Activated T-cell treated with anti-CD3 and anti-CD28 coated beads, Interleukin-2, amount 50 U/mL, for 4 hours (primary cell): ENCODE results near the gene PLA2G5. TPM values are rescaled to one million over a fixed set of nuclear protein-coding genes. Genes with fewer than 3 reads are reported as not detected.
"Not testable (repeated sequence)": the region's sequence is repeated elsewhere in the genome, so short reads cannot be mapped to it uniquely, and the experiment has no call there.

Source experiments
- ATAC-seq, 2 donors: fragments of 200-7000 bp; cut with Tn5 transposase; one replicate each; pipeline ENCODE4 v1.10.0; 2021
- DNase-seq: peaks from one replicate; pipeline ENCODE4 v3.0.0-alpha.2; 2020
- H3K27me3 Mint-ChIP-seq: one replicate; pipeline ENCODE4 v1.8.0; 2021; ENCODE audit warnings: low read depth, mixed read lengths
- H3K36me3 Mint-ChIP-seq: one replicate; pipeline ENCODE4 v1.8.0; 2022; ENCODE audit warnings: mixed read lengths; ENCODE audit not compliant: insufficient read depth
- H3K4me1 Mint-ChIP-seq: one replicate; pipeline ENCODE4 v1.8.0; 2021; ENCODE audit warnings: low read depth, mixed read lengths
- H3K4me3 Mint-ChIP-seq: one replicate; pipeline ENCODE4 v1.8.0; 2021; ENCODE audit warnings: mild to moderate bottlenecking, moderate library complexity, mixed read lengths
- H3K9me3 Mint-ChIP-seq: one replicate; pipeline ENCODE4 v1.8.0; 2021; ENCODE audit warnings: mixed read lengths
- total RNA-seq, 3 donors: library from RNA; stranded (reverse); gene quantifications; one replicate each; pipeline ENCODE4 v1.2.1, GENCODE V29; 2021

The PLA2G5 gene
- total RNA-seq, 3 donors from 2014 or later: not detected

- peaks cover 23% of the 10 kb centered on the region for H3K9me3 Mint-ChIP-seq
- no peaks in the 10 kb centered on the region for H3K4me1 Mint-ChIP-seq
- H3K36me3 Mint-ChIP-seq: no peaks in the 10 kb centered on the region
- ATAC-seq: no peak
- H3K27me3 Mint-ChIP-seq: peaks cover 6% of the 10 kb centered on the region
- DNase-seq: no peak
- H3K4me3 Mint-ChIP-seq: no peak overlapping the region
These were observed 18.7 kb upstream of the PLA2G5 start for GRCh38 chr1:20051218-20051829.

- DNase-seq (no peak), ATAC-seq (no peak)
- peaks cover 6% of the 10 kb centered on the region for H3K27me3 Mint-ChIP-seq
- no peaks in the 10 kb centered on the region for H3K36me3 Mint-ChIP-seq
- H3K9me3 Mint-ChIP-seq: peaks cover 23% of the 10 kb centered on the region
- no peaks in the 10 kb centered on the region for H3K4me1 Mint-ChIP-seq
- H3K4me3 Mint-ChIP-seq: no peak overlapping the region
These were observed 17.6 kb upstream of the PLA2G5 start for GRCh38 chr1:20052386-20052785.

- peaks cover under 1% of the 10 kb centered on the region for H3K9me3 Mint-ChIP-seq
- H3K27me3 Mint-ChIP-seq: peaks cover 6% of the 10 kb centered on the region
- no peak for ATAC-seq
- H3K36me3 Mint-ChIP-seq: no peaks in the 10 kb centered on the region
- H3K4me3 Mint-ChIP-seq: no peak overlapping the region
- no peak for DNase-seq
- H3K4me1 Mint-ChIP-seq: peaks cover 30% of the 10 kb centered on the region
These were observed 12.0 kb upstream of the PLA2G5 start for GRCh38 chr1:20057886-20058420.

GRCh38 chr1:20058531-20058930 is 11.5 kb upstream of the PLA2G5 start:
- Mint-ChIP-seq H3K9me3 (no peaks in the 10 kb centered on the region), H3K4me1 (peaks cover 30% of the 10 kb centered on the region), H3K27me3 (peaks cover 6% of the 10 kb centered on the region), H3K36me3 (no peaks in the 10 kb centered on the region), H3K4me3 (no peak overlapping the region)
- ATAC-seq (peak; percentile 99), DNase-seq (no peak)

- Mint-ChIP-seq H3K4me1 (peaks cover 30% of the 10 kb centered on the region), H3K9me3 (no peaks in the 10 kb centered on the region), H3K36me3 (no peaks in the 10 kb centered on the region), H3K4me3 (no peak overlapping the region), H3K27me3 (peaks cover 6% of the 10 kb centered on the region)
- DNase-seq (no peak), ATAC-seq (no peak)
These were observed 10.1 kb upstream of the PLA2G5 start for GRCh38 chr1:20059847-20060246.

DNA sequence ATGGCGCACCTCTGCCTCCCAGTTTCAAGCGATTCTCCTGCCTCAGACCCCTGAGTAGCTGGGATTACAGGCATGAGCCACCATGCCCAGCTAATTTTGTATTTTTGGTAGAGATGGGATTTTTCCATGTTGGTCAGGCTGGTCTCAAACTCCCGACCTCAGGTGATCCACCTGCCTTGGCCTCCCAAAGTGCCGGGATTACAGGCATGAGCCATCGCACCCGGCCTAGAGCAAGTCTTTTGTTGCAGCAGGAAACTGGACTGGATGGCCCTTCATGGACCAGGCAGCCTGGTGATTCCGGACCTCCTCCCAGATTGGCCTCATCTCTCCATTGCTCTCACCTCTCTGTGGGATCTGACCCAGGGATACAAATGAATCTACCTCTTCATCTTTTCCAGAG is 9.2 kb upstream of the PLA2G5 start:
- ATAC-seq, H3K4me3 Mint-ChIP-seq, H3K36me3 Mint-ChIP-seq, DNase-seq, H3K9me3 Mint-ChIP-seq, H3K27me3 Mint-ChIP-seq: not testable (repeated sequence)
- peaks cover 30% of the 10 kb centered on the region for H3K4me1 Mint-ChIP-seq

DNA sequence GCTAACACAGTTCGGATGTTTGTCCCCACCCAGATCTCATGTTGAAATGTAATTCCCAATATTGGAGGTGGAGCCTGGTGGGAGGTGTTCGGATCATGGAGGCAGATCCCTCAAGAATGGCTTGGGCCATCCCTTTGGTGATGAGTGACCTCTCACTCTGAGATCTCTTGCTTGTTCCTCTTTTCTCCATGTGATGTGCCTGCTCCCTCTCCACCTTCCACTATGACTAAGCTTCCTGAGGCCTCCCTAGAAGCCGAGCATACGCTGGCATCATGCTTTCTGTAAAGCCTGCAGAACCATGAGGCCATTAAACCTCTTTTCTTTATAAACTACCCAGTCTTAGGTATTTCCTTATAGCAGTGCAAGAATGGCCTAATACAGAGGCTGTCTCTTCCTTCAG is 8.1 kb upstream of the PLA2G5 start:
- peaks cover 30% of the 10 kb centered on the region for H3K4me1 Mint-ChIP-seq
- no peaks in the 10 kb centered on the region for H3K27me3 Mint-ChIP-seq
- ATAC-seq: no peak
- H3K36me3 Mint-ChIP-seq: no peaks in the 10 kb centered on the region
- no peak for DNase-seq
- no peaks in the 10 kb centered on the region for H3K9me3 Mint-ChIP-seq
- no peak overlapping the region for H3K4me3 Mint-ChIP-seq

DNA sequence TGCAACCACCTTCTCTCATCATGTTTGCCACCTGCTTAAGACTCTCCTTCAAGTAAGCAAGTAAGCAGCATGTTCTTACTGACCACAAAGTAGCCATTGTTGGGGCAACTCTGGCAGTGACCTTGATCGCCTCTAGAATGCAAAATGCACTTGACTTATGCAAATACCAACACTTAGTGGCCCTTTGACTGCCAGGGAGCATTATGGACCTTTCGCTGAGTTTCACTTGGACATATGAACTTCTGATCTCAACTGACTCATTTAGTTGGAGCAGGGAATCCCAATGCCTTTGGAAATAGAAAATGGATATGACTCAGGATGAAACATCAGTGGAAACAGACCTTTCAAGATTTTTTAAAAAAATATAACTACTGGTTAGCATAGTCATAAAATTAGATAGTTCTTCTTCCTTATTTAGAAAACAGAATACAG is 6.1 kb upstream of the PLA2G5 start:
- H3K9me3 Mint-ChIP-seq: no peaks in the 10 kb centered on the region
- peaks cover 18% of the 10 kb centered on the region for H3K4me1 Mint-ChIP-seq
- no peaks in the 10 kb centered on the region for H3K36me3 Mint-ChIP-seq
- H3K4me3 Mint-ChIP-seq: no peak overlapping the region
- DNase-seq (no peak), ATAC-seq (no peak)
- no peaks in the 10 kb centered on the region for H3K27me3 Mint-ChIP-seq

- no peaks in the 10 kb centered on the region for H3K27me3 Mint-ChIP-seq
- H3K4me3 Mint-ChIP-seq: no peak overlapping the region
- DNase-seq (no peak), ATAC-seq (no peak)
- peaks cover 1% of the 10 kb centered on the region for H3K4me1 Mint-ChIP-seq
- H3K36me3 Mint-ChIP-seq: no peaks in the 10 kb centered on the region
- H3K9me3 Mint-ChIP-seq: no peaks in the 10 kb centered on the region
These were observed 1.3 kb upstream of the PLA2G5 start for GRCh38 chr1:20068722-20069121.

DNA sequence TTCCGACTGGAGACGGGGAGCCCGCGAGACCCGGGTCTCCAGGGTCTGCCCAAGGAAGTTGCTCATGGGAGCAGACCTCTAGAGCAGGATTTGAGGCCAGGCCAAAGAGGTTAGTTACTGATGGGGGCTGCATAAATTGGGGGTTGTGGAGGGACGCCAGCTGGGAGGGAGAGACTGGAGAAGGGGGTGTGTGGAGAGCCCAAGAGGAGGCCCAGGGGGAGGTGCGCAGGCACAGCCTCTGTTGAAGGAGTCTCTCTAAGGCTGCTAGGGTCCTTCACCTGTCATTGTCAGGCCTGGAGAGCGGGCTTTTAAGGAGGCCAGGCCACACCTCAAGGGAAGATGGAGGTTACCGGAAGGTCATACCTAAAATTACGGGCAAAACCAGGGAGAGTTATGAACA is 363 bp downstream of the PLA2G5 start:
- H3K36me3 Mint-ChIP-seq: no peaks in the 10 kb centered on the region

DNA sequence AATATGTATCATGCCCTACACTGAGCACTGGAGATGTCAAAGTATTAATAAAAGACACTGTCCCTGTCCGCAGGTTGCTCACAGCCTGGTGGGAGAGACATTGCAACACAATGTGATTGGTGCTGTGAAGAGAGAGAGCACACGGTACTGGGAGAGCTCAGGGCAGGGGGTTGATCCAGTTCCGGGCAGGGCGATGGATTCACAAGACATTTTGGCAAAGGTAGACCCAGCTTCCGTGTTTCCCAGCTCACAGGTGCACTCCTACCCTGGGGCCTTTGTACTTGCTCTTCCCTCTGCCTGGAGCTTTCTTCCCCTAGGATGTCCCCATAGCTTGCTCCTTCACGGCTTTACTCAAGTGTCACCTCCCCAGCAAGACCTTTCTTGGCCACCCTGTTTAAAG is 1.4 kb downstream of the PLA2G5 start:
- ATAC-seq (no peak), DNase-seq (no peak)
- Mint-ChIP-seq H3K4me1 (peaks cover 1% of the 10 kb centered on the region), H3K4me3 (no peak overlapping the region), H3K36me3 (no peaks in the 10 kb centered on the region), H3K27me3 (no peaks in the 10 kb centered on the region), H3K9me3 (no peaks in the 10 kb centered on the region)

More for the DNA sequence above, 363 bp downstream of the PLA2G5 start:
- Mint-ChIP-seq H3K27me3 (no peaks in the 10 kb centered on the region), H3K4me3 (no peak overlapping the region), H3K4me1 (peaks cover 1% of the 10 kb centered on the region), H3K9me3 (no peaks in the 10 kb centered on the region)
- DNase-seq (no peak), ATAC-seq (no peak)

DNA sequence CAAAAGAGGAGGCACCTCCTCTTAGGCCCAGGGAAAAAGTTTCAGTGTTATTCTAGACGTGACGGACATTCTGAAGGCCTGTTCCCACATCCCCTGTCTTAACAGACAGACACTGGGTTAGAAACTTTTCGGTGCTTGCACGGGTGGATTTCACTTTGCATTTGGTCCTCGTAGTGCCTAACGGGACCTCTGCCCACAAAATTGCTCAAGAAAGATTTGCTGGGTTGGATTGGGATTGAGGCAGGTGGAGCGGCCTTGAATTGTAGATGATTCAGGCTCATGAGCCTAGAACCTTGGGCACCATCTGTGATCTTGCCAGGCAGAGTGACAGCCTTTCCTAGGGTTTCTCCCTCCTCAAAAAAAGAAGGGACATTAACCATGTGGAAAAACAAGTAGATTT is 2.8 kb downstream of the PLA2G5 start:
- no peak for ATAC-seq

GRCh38 chr1:20073256-20073655 is 3.3 kb downstream of the PLA2G5 start:
- H3K4me3 Mint-ChIP-seq: no peak overlapping the region
- ATAC-seq (no peak), DNase-seq (no peak)
- H3K27me3 Mint-ChIP-seq: peaks cover 17% of the 10 kb centered on the region
- H3K36me3 Mint-ChIP-seq: no peaks in the 10 kb centered on the region
- no peaks in the 10 kb centered on the region for H3K9me3 Mint-ChIP-seq
- H3K4me1 Mint-ChIP-seq: peaks cover 4% of the 10 kb centered on the region

More for the DNA sequence above, 2.8 kb downstream of the PLA2G5 start:
- no peak overlapping the region for H3K4me3 Mint-ChIP-seq
- DNase-seq: no peak
- no peaks in the 10 kb centered on the region for H3K36me3 Mint-ChIP-seq
- peaks cover 2% of the 10 kb centered on the region for H3K4me1 Mint-ChIP-seq
- H3K27me3 Mint-ChIP-seq: peaks cover 12% of the 10 kb centered on the region
- H3K9me3 Mint-ChIP-seq: no peaks in the 10 kb centered on the region

- H3K4me3 Mint-ChIP-seq: no peak overlapping the region
- no peaks in the 10 kb centered on the region for H3K9me3 Mint-ChIP-seq
- peaks cover 7% of the 10 kb centered on the region for H3K4me1 Mint-ChIP-seq
- H3K36me3 Mint-ChIP-seq: no peaks in the 10 kb centered on the region
- peaks cover 23% of the 10 kb centered on the region for H3K27me3 Mint-ChIP-seq
- DNase-seq (no peak), ATAC-seq (no peak)
These were observed 4.2 kb downstream of the PLA2G5 start for GRCh38 chr1:20074055-20074724.

GRCh38 chr1:20074725-20075171 is 4.8 kb downstream of the PLA2G5 start:
- no peak overlapping the region for H3K4me3 Mint-ChIP-seq
- H3K9me3 Mint-ChIP-seq: no peaks in the 10 kb centered on the region
- H3K4me1 Mint-ChIP-seq: peaks cover 9% of the 10 kb centered on the region
- ATAC-seq (no peak), DNase-seq (no peak)
- H3K27me3 Mint-ChIP-seq: peaks cover 24% of the 10 kb centered on the region
- no peaks in the 10 kb centered on the region for H3K36me3 Mint-ChIP-seq
